Ishikawa (cell line): Measurements from ENCODE around the gene SLC5A2.

Experiments
- EP300 ChIP-seq: IDR thresholded peaks from 2 replicates; pipeline ENCODE4 v1.6.1; 2012; ENCODE audit warnings: borderline replicate concordance
- TF ChIP-seq, protein P1 (sequence below): IDR thresholded peaks from 2 replicates; pipeline ENCODE4 v1.6.1; 2012; ENCODE audit warnings: low read depth, mild to moderate bottlenecking

DNA sequence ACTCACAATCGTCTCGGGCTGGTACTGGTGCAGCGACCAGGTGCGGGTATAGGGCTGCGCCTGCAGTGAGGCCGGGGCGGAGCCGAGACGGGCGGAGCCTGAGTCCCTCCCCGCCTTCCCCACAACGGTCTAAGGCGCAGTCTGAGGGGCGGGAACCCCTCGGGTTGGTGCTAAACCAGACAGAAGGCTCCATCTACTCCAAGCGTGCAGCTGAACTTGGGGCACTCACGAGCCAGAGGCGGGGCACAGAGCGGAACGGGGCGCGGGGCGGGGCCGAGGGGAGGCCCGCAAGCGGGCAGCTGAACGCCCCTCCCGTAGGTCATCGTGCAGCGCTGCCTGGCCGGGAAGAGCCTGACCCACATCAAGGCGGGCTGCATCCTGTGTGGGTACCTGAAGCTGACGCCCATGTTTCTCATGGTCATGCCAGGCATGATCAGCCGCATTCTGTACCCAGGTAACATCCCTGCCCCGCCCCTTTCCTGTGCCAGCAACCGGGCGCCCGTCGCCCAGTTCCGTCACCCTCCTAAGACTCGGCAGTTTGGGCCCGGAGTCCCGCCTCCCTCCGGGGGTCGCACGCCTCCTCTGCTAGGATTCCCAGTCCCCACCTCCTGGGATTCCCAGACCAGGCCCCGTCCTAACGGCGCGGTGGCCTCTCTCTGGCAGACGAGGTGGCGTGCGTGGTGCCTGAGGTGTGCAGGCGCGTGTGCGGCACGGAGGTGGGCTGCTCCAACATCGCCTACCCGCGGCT is 5.0 kb downstream of the SLC5A2 start:
- TF ChIP-seq EP300: no peak
- TF ChIP-seq, protein P1, sequence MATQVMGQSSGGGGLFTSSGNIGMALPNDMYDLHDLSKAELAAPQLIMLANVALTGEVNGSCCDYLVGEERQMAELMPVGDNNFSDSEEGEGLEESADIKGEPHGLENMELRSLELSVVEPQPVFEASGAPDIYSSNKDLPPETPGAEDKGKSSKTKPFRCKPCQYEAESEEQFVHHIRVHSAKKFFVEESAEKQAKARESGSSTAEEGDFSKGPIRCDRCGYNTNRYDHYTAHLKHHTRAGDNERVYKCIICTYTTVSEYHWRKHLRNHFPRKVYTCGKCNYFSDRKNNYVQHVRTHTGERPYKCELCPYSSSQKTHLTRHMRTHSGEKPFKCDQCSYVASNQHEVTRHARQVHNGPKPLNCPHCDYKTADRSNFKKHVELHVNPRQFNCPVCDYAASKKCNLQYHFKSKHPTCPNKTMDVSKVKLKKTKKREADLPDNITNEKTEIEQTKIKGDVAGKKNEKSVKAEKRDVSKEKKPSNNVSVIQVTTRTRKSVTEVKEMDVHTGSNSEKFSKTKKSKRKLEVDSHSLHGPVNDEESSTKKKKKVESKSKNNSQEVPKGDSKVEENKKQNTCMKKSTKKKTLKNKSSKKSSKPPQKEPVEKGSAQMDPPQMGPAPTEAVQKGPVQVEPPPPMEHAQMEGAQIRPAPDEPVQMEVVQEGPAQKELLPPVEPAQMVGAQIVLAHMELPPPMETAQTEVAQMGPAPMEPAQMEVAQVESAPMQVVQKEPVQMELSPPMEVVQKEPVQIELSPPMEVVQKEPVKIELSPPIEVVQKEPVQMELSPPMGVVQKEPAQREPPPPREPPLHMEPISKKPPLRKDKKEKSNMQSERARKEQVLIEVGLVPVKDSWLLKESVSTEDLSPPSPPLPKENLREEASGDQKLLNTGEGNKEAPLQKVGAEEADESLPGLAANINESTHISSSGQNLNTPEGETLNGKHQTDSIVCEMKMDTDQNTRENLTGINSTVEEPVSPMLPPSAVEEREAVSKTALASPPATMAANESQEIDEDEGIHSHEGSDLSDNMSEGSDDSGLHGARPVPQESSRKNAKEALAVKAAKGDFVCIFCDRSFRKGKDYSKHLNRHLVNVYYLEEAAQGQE: no peak
